H1 (cell line): ENCODE measurements around the gene THBS4. TPM values are rescaled to one million over a fixed set of nuclear protein-coding genes. Genes with fewer than 3 reads are reported as not detected.

Experiments used
- CREB1 ChIP-seq: IDR thresholded peaks from 2 replicates; pipeline ENCODE4 v1.6.1; 2012; ENCODE audit warnings: inconsistent platforms
- GTF2F1 ChIP-seq: IDR thresholded peaks from 2 replicates; pipeline ENCODE4 v1.6.1; 2012; ENCODE audit warnings: low read depth, low read length, improper control_type of control experiment, borderline replicate concordance
- NANOG ChIP-seq: IDR thresholded peaks from 2 replicates; pipeline ENCODE4 v1.6.1; 2011; ENCODE audit warnings: low read length, low read depth, mild to moderate bottlenecking, inconsistent platforms; ENCODE audit not compliant: insufficient read depth, poor library complexity, severe bottlenecking
- polyA plus RNA-seq, 7 experiments: library from polyadenylated mRNA; depleted of rRNA in 3 of 7; stranded (reverse) in 5 of 7; unstranded in 2 of 7; fragments of >200 nt in 5 of 7; fragments of 200-250 nt in 2 of 7; gene quantifications; 1 replicate in 5 of 7; 2 replicates in 1 of 7; 4 replicates in 1 of 7; pipeline versions ENCODE4 v1.2.1 to v1.2.3, GENCODE V29; 2011 to 2013; ENCODE audit warnings: missing spikeins in 2 of 7, mixed read lengths in 2 of 7
- total RNA-seq: library from RNA; stranded (reverse); fragmentation: NEBNext Ultra II Directional; extraction: Animal tissue kit (Norgen Biotek cat#: 25700); gene quantifications from 2 replicates; pipeline ENCODE4 v1.2.1, GENCODE V29; 2021
- TF ChIP-seq, protein P1 (sequence below): fragments of 300-600 bp; sonication (generic); IDR thresholded peaks from 2 replicates; pipeline ENCODE4 v1.7.1; 2012; ENCODE audit warnings: low read length, moderate library complexity, mild to moderate bottlenecking, inconsistent platforms; ENCODE audit not compliant: insufficient replicate concordance

Gene THBS4
- total and polyA plus RNA-seq, 2 of the 8 experiments (the other 6 are each of a cell fraction or from before 2014, with no cell fraction given) = 12.8 to 25.4 TPM

DNA sequence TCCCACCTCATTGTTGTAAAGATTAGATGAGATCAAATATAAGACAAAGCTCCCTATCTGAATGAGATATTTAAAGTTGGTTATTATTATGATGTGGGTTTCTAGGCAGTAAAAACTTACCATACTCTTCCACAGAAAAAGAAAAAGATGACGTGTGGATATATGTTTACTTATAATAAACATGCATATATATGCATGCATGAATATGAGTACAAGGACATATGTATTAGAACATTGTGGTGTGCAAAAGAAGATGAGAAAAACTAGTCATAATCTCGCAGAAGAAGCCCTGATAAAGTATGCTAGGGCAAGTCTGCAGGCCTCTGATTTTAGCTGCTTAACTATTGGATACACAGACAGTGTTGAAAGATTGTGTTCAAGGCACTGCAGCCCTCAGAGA, 10.1 kb upstream of the THBS4 start (continued):
- no peak for TF ChIP-seq NANOG
- TF ChIP-seq GTF2F1 = no peak
- TF ChIP-seq, protein P1, sequence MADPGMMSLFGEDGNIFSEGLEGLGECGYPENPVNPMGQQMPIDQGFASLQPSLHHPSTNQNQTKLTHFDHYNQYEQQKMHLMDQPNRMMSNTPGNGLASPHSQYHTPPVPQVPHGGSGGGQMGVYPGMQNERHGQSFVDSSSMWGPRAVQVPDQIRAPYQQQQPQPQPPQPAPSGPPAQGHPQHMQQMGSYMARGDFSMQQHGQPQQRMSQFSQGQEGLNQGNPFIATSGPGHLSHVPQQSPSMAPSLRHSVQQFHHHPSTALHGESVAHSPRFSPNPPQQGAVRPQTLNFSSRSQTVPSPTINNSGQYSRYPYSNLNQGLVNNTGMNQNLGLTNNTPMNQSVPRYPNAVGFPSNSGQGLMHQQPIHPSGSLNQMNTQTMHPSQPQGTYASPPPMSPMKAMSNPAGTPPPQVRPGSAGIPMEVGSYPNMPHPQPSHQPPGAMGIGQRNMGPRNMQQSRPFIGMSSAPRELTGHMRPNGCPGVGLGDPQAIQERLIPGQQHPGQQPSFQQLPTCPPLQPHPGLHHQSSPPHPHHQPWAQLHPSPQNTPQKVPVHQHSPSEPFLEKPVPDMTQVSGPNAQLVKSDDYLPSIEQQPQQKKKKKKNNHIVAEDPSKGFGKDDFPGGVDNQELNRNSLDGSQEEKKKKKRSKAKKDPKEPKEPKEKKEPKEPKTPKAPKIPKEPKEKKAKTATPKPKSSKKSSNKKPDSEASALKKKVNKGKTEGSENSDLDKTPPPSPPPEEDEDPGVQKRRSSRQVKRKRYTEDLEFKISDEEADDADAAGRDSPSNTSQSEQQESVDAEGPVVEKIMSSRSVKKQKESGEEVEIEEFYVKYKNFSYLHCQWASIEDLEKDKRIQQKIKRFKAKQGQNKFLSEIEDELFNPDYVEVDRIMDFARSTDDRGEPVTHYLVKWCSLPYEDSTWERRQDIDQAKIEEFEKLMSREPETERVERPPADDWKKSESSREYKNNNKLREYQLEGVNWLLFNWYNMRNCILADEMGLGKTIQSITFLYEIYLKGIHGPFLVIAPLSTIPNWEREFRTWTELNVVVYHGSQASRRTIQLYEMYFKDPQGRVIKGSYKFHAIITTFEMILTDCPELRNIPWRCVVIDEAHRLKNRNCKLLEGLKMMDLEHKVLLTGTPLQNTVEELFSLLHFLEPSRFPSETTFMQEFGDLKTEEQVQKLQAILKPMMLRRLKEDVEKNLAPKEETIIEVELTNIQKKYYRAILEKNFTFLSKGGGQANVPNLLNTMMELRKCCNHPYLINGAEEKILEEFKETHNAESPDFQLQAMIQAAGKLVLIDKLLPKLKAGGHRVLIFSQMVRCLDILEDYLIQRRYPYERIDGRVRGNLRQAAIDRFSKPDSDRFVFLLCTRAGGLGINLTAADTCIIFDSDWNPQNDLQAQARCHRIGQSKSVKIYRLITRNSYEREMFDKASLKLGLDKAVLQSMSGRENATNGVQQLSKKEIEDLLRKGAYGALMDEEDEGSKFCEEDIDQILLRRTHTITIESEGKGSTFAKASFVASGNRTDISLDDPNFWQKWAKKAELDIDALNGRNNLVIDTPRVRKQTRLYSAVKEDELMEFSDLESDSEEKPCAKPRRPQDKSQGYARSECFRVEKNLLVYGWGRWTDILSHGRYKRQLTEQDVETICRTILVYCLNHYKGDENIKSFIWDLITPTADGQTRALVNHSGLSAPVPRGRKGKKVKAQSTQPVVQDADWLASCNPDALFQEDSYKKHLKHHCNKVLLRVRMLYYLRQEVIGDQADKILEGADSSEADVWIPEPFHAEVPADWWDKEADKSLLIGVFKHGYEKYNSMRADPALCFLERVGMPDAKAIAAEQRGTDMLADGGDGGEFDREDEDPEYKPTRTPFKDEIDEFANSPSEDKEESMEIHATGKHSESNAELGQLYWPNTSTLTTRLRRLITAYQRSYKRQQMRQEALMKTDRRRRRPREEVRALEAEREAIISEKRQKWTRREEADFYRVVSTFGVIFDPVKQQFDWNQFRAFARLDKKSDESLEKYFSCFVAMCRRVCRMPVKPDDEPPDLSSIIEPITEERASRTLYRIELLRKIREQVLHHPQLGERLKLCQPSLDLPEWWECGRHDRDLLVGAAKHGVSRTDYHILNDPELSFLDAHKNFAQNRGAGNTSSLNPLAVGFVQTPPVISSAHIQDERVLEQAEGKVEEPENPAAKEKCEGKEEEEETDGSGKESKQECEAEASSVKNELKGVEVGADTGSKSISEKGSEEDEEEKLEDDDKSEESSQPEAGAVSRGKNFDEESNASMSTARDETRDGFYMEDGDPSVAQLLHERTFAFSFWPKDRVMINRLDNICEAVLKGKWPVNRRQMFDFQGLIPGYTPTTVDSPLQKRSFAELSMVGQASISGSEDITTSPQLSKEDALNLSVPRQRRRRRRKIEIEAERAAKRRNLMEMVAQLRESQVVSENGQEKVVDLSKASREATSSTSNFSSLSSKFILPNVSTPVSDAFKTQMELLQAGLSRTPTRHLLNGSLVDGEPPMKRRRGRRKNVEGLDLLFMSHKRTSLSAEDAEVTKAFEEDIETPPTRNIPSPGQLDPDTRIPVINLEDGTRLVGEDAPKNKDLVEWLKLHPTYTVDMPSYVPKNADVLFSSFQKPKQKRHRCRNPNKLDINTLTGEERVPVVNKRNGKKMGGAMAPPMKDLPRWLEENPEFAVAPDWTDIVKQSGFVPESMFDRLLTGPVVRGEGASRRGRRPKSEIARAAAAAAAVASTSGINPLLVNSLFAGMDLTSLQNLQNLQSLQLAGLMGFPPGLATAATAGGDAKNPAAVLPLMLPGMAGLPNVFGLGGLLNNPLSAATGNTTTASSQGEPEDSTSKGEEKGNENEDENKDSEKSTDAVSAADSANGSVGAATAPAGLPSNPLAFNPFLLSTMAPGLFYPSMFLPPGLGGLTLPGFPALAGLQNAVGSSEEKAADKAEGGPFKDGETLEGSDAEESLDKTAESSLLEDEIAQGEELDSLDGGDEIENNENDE = no peak
- no peak for TF ChIP-seq CREB1
